Urothelium cell line (cell line): Measurements from ENCODE around the gene GABRB3.

Experiments used
- DNase-seq: peaks from one replicate; pipeline ENCODE4 v3.0.0; 2011; ENCODE audit warnings: low spot score, mixed read lengths
- FAIRE-seq: peaks from 2 replicates; lab custom pipeline; 2011; peaks lifted over from hg19 to GRCh38; lab: Jason Lieb, UNC

The GABRB3 gene

GRCh38 chr15:26772154-26773066 lies at the start of gene GABRB3:
Gene GABRB3 (minus strand): TSS chr15:26773066.
- peak; percentile 39 for DNase-seq
- FAIRE-seq, result peak; percentile 37

GRCh38 chr15:26807517-26808427 lies 34.9 kb upstream of the GABRB3 start:
- no peak for FAIRE-seq

GRCh38 chr15:26806574-26806973 lies 33.7 kb upstream of the GABRB3 start:
- DNase-seq (no peak), FAIRE-seq (peak; percentile 52)

More at GRCh38 chr15:26807517-26808427, 34.9 kb upstream of the GABRB3 start:
- DNase-seq, result no peak

GRCh38 chr15:26806151-26806550 lies 33.3 kb upstream of the GABRB3 start:
- FAIRE-seq, result no peak
- no peak for DNase-seq

GRCh38 chr15:26805470-26805869 lies 32.6 kb upstream of the GABRB3 start:
- FAIRE-seq (no peak), DNase-seq (no peak)

- DNase-seq (peak; percentile 17), FAIRE-seq (no peak)
Observed at GRCh38 chr15:26804063-26804804, 31.4 kb upstream of the GABRB3 start.

GRCh38 chr15:26790118-26790517 lies 17.3 kb upstream of the GABRB3 start:
- FAIRE-seq (no peak), DNase-seq (no peak)

- DNase-seq (no peak), FAIRE-seq (no peak)
Observed at GRCh38 chr15:26781816-26782215, 8.9 kb upstream of the GABRB3 start.

- DNase-seq, result peak; percentile 44
- FAIRE-seq, result no peak
Observed at GRCh38 chr15:26773917-26774316, 1.1 kb upstream of the GABRB3 start.

- FAIRE-seq (no peak), DNase-seq (peak; percentile 88)
Observed at GRCh38 chr15:26773067-26773877, 406 bp upstream of the GABRB3 start.

GRCh38 chr15:26771578-26772153 lies 1.2 kb downstream of the GABRB3 start:
- FAIRE-seq (no peak), DNase-seq (peak; percentile 57)

GRCh38 chr15:26771168-26771567 lies 1.7 kb downstream of the GABRB3 start:
- no peak for DNase-seq
- no peak for FAIRE-seq

- DNase-seq (peak; percentile 12), FAIRE-seq (no peak)
Observed at GRCh38 chr15:26767169-26767670, 5.6 kb downstream of the GABRB3 start.

- FAIRE-seq (no peak), DNase-seq (no peak)
Observed at GRCh38 chr15:26766262-26766661, 6.6 kb downstream of the GABRB3 start.

- no peak for DNase-seq
- FAIRE-seq, result no peak
Observed at GRCh38 chr15:26759986-26760385, 12.9 kb downstream of the GABRB3 start.

GRCh38 chr15:26758079-26758478 lies 14.8 kb downstream of the GABRB3 start:
- FAIRE-seq (no peak), DNase-seq (no peak)

- DNase-seq (no peak), FAIRE-seq (no peak)
Observed at GRCh38 chr15:26757141-26757540, 15.7 kb downstream of the GABRB3 start.

- FAIRE-seq, result no peak
- no peak for DNase-seq
Observed at GRCh38 chr15:26744894-26745293, 28.0 kb downstream of the GABRB3 start.

- FAIRE-seq (no peak), DNase-seq (no peak)
Observed at GRCh38 chr15:26739791-26740190, 33.1 kb downstream of the GABRB3 start.
